Mucosa of descending colon (tissue), 3 donors: ENCODE results near the gene ZRSR2. TPM values are rescaled to one million over a fixed set of nuclear protein-coding genes. Genes with fewer than 3 reads are reported as not detected.

ENCODE experiments used
- ATAC-seq: fragments of 200-7000 bp; cut with Tn5 transposase; one replicate; pipeline ENCODE4 v1.9.1; 2020; ENCODE audit warnings: mild to moderate bottlenecking, moderate library complexity
- DNase-seq, 3 donors: peaks; one replicate each; pipeline ENCODE4 v3.0.0-alpha.2; 2020
- H3K36me3 ChIP-seq: fragments of 200-600 bp; one replicate; pipeline ENCODE4 v1.8.0; 2021; ENCODE audit warnings: low read depth, mild to moderate bottlenecking
- H3K4me1 ChIP-seq: fragments of 200-600 bp; one replicate; pipeline ENCODE4 v1.8.0; 2021; ENCODE audit warnings: low read depth, mild to moderate bottlenecking
- H3K4me3 ChIP-seq: fragments of 200-600 bp; one replicate; pipeline ENCODE4 v1.8.0; 2021; ENCODE audit warnings: mild to moderate bottlenecking
- H3K9me3 ChIP-seq: fragments of 200-600 bp; one replicate; pipeline ENCODE4 v1.8.0; 2021; ENCODE audit warnings: mild to moderate bottlenecking
- CTCF ChIP-seq: fragments of 200-600 bp; IDR thresholded peaks from one replicate; pipeline ENCODE4 v1.8.0; 2022; ENCODE audit warnings: antibody characterized with exemption, mild to moderate bottlenecking
- intact Hi-C, 2 donors: fragments of 100-400 bp; cut with DNase I in 1 of 2; cut with micrococcal nuclease in 1 of 2; formaldehyde crosslinking; loops; one replicate each; pipeline versions ENCODE4 v1.11.0 to v1.11.1; 2022; cut with DNase I, micrococcal nuclease
- total RNA-seq, 3 donors: library from RNA; stranded (reverse); fragmentation: NEBNext Ultra II Directional in 2 of 3; extraction: Animal tissue kit (Norgen Biotek cat#: 25700) in 2 of 3; gene quantifications; one replicate each; pipeline versions ENCODE4 v1.2.1 to v1.2.4, GENCODE V29; 2021 to 2023
- donor health status: DM: no; HTN: no; CAD: no; lungs with moderate emphysema.
- donor health status: DM: no; HTN: no; CAD: no.
- donor health status: DM: no; HTN: yes; CAD: no.

ZRSR2 gene
- total RNA-seq, 3 donors from 2014 or later, result 7.0 to 14.0 (median 11.7) TPM

GRCh38 chrX:15834053-15834452 lies 43.8 kb downstream of the ZRSR2 start:
- TF ChIP-seq CTCF, result no peak
- ATAC-seq (no peak), DNase-seq (no peak)
- H3K4me1 ChIP-seq, result no peaks in the 10 kb centered on the region
- no peak overlapping the region for H3K4me3 ChIP-seq
- no peaks in the 10 kb centered on the region for H3K36me3 ChIP-seq
- H3K9me3 ChIP-seq, result no peaks in the 10 kb centered on the region
- intact Hi-C loops, result no loop called here

GRCh38 chrX:15834827-15835595 lies 44.7 kb downstream of the ZRSR2 start:
- Histone ChIP-seq H3K36me3 (no peaks in the 10 kb centered on the region), H3K9me3 (no peaks in the 10 kb centered on the region), H3K4me3 (no peak overlapping the region), H3K4me1 (no peaks in the 10 kb centered on the region)
- intact Hi-C loops, result no loop called here
- TF ChIP-seq CTCF, result no peak
- ATAC-seq (peak; percentile 68), DNase-seq (no peak)

- Histone ChIP-seq H3K4me1 (no peaks in the 10 kb centered on the region), H3K36me3 (no peaks in the 10 kb centered on the region), H3K9me3 (no peaks in the 10 kb centered on the region), H3K4me3 (no peak overlapping the region)
- intact Hi-C loops, result no loop called here
- DNase-seq (no peak), ATAC-seq (no peak)
- no peak for TF ChIP-seq CTCF
Measured at GRCh38 chrX:15838017-15838416, 47.7 kb downstream of the ZRSR2 start.

GRCh38 chrX:15841853-15842516 lies 51.7 kb downstream of the ZRSR2 start:
- ATAC-seq, result no peak
- no peaks in the 10 kb centered on the region for H3K36me3 ChIP-seq
- no peaks in the 10 kb centered on the region for H3K4me1 ChIP-seq
- TF ChIP-seq CTCF, result no peak
- intact Hi-C loops, result no loop called here
- no peak for DNase-seq
- H3K4me3 ChIP-seq, result no peak overlapping the region
- H3K9me3 ChIP-seq, result no peaks in the 10 kb centered on the region

GRCh38 chrX:15843960-15844359 lies 53.7 kb downstream of the ZRSR2 start:
- no peaks in the 10 kb centered on the region for H3K9me3 ChIP-seq
- H3K4me3 ChIP-seq, result no peak overlapping the region
- DNase-seq, result no peak
- no peaks in the 10 kb centered on the region for H3K36me3 ChIP-seq
- intact Hi-C loops, result no loop called here
- ATAC-seq, result no peak
- no peaks in the 10 kb centered on the region for H3K4me1 ChIP-seq
- TF ChIP-seq CTCF, result no peak
